ENCODE data around the gene OARD1. TPM values are rescaled to one million over a fixed set of nuclear protein-coding genes. Genes with fewer than 3 reads are reported as not detected.
A peak's percentile ranks its signal among the peaks of the same experiment; 100 is the strongest.
"Not testable (repeated sequence)": the region's sequence is repeated elsewhere in the genome, so short reads cannot be mapped to it uniquely, and the experiment has no call there.

OARD1 gene, protein sequence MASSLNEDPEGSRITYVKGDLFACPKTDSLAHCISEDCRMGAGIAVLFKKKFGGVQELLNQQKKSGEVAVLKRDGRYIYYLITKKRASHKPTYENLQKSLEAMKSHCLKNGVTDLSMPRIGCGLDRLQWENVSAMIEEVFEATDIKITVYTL
- polyA plus RNA-seq (2012; ENCODE audit: low read depth, missing spikeins), result 41.3 TPM

GRCh38 chr6:41071923-41072835 lies at the start of gene OARD1:
TSS of gene OARD1 (minus strand) at chr6:41072356. CDS start at chr6:41071634, 722 bp downstream.
- DNase-seq (ENCODE audit: insufficient read length, low spot score) (peak; percentile 70), FAIRE-seq (no peak)

GRCh38 chr6:41120058-41120457 lies 47.9 kb upstream of the OARD1 start:
- FAIRE-seq (no peak), DNase-seq (ENCODE audit: insufficient read length, low spot score) (no peak)
- TF ChIP-seq SPI1 (IDR thresholded peaks at IDR 0.05; ENCODE audit: low read depth, low read length) (no peak), PAX5 (IDR thresholded peaks at IDR 0.05; ENCODE audit: insufficient read depth, low read length, severe bottlenecking) (no peak), POLR2AphosphoS5 (IDR thresholded peaks at IDR 0.05; ENCODE audit: low read depth, low read length) (no peak), POU2F2 (IDR thresholded peaks at IDR 0.05; ENCODE audit: low read depth, low read length) (no peak), TAF1 (IDR thresholded peaks at IDR 0.05; ENCODE audit: low read depth, low read length) (no peak), POLR2A (IDR thresholded peaks at IDR 0.05; ENCODE audit: low read depth, low read length) (no peak)

More at GRCh38 chr6:41071923-41072835, at the start of gene OARD1:
- peak; percentile 37 for TF ChIP-seq POLR2A (IDR thresholded peaks at IDR 0.05; ENCODE audit: low read depth, low read length)
- TF ChIP-seq SPI1 (IDR thresholded peaks at IDR 0.05; ENCODE audit: low read depth, low read length), result no peak
- peak; percentile 72; the same call in 1 of the 2 replicates for TF ChIP-seq POLR2AphosphoS5 (IDR thresholded peaks at IDR 0.05; ENCODE audit: low read depth, low read length)
- TF ChIP-seq POU2F2 (IDR thresholded peaks at IDR 0.05; ENCODE audit: low read depth, low read length), result 0 out of 2 replicates have a peak, but pooled peaks have one; percentile 22
- TF ChIP-seq PAX5 (IDR thresholded peaks at IDR 0.05; ENCODE audit: insufficient read depth, low read length, severe bottlenecking), result no peak
- TF ChIP-seq TAF1 (IDR thresholded peaks at IDR 0.05; ENCODE audit: low read depth, low read length), result peak; percentile 49; the same call in 1 of the 2 replicates

DNA sequence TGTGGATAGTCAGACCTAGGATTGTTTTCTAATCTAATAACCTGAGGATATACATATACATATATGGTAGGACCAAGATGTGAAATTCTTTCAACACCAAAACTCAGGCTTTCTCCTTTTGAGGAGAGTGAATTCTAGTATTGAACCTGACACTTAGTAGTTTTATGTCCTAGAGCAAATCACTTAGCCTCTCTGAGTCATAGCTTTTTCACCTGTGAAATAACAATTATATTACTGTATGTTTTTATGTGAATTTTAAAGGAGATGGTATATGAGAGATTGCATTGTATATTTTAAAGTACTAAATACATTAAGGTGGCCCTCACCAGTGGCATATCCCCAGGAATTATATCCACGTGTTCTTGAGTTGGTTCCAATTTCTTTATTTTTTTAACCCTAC lies 47.4 kb upstream of the OARD1 start:
- no peak for DNase-seq (ENCODE audit: insufficient read length, low spot score)
- no peak for FAIRE-seq
- no peak for TF ChIP-seq POU2F2 (IDR thresholded peaks at IDR 0.05; ENCODE audit: low read depth, low read length)
- no peak for TF ChIP-seq TAF1 (IDR thresholded peaks at IDR 0.05; ENCODE audit: low read depth, low read length)
- no peak for TF ChIP-seq POLR2AphosphoS5 (IDR thresholded peaks at IDR 0.05; ENCODE audit: low read depth, low read length)
- no peak for TF ChIP-seq POLR2A (IDR thresholded peaks at IDR 0.05; ENCODE audit: low read depth, low read length)
- no peak for TF ChIP-seq SPI1 (IDR thresholded peaks at IDR 0.05; ENCODE audit: low read depth, low read length)
- TF ChIP-seq PAX5 (IDR thresholded peaks at IDR 0.05; ENCODE audit: insufficient read depth, low read length, severe bottlenecking), result no peak

GRCh38 chr6:41115027-41115426 lies 42.9 kb upstream of the OARD1 start:
- DNase-seq (ENCODE audit: insufficient read length, low spot score); FAIRE-seq: not testable (repeated sequence)

GRCh38 chr6:41111017-41111416 lies 38.9 kb upstream of the OARD1 start:
- no peak for FAIRE-seq
- DNase-seq (ENCODE audit: insufficient read length, low spot score), result no peak
- TF ChIP-seq TAF1 (IDR thresholded peaks at IDR 0.05; ENCODE audit: low read depth, low read length), result no peak
- TF ChIP-seq PAX5 (IDR thresholded peaks at IDR 0.05; ENCODE audit: insufficient read depth, low read length, severe bottlenecking), result no peak
- no peak for TF ChIP-seq POU2F2 (IDR thresholded peaks at IDR 0.05; ENCODE audit: low read depth, low read length)
- TF ChIP-seq POLR2AphosphoS5 (IDR thresholded peaks at IDR 0.05; ENCODE audit: low read depth, low read length), result no peak
- TF ChIP-seq POLR2A (IDR thresholded peaks at IDR 0.05; ENCODE audit: low read depth, low read length), result no peak
- TF ChIP-seq SPI1 (IDR thresholded peaks at IDR 0.05; ENCODE audit: low read depth, low read length), result no peak

DNA sequence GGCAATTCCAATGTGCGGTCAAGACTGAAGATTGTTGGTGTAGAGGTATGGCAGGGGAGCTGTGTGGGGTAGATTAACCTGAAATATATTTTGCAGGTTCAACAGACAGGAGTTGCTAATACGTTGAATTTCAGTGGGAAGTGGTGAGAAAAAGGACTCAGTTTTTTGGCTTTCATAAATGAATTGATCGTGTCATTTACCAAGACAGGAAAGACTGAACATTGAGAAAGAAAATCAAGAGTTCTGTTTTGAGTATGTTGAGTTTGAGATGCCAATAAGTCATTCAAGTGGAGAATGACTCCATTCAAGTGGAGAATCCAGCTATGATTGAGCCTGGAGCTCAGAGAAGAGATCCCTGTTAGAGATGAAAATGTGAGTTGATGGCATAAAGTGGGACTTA lies 31.7 kb upstream of the OARD1 start:
- no peak for FAIRE-seq
- TF ChIP-seq POU2F2 (IDR thresholded peaks at IDR 0.05; ENCODE audit: low read depth, low read length), result no peak
- DNase-seq (ENCODE audit: insufficient read length, low spot score), result no peak

GRCh38 chr6:41100871-41101287 lies 28.7 kb upstream of the OARD1 start:
- TF ChIP-seq POLR2A (IDR thresholded peaks at IDR 0.05; ENCODE audit: low read depth, low read length) (no peak), SPI1 (IDR thresholded peaks at IDR 0.05; ENCODE audit: low read depth, low read length) (no peak), POU2F2 (IDR thresholded peaks at IDR 0.05; ENCODE audit: low read depth, low read length) (no peak), POLR2AphosphoS5 (IDR thresholded peaks at IDR 0.05; ENCODE audit: low read depth, low read length) (no peak), PAX5 (IDR thresholded peaks at IDR 0.05; ENCODE audit: insufficient read depth, low read length, severe bottlenecking) (no peak), TAF1 (IDR thresholded peaks at IDR 0.05; ENCODE audit: low read depth, low read length) (no peak)
- DNase-seq (ENCODE audit: insufficient read length, low spot score), result no peak
- no peak for FAIRE-seq

- FAIRE-seq (no peak), DNase-seq (ENCODE audit: insufficient read length, low spot score) (no peak)
- TF ChIP-seq POLR2A (IDR thresholded peaks at IDR 0.05; ENCODE audit: low read depth, low read length), result no peak
- TF ChIP-seq PAX5 (IDR thresholded peaks at IDR 0.05; ENCODE audit: insufficient read depth, low read length, severe bottlenecking), result no peak
- no peak for TF ChIP-seq POU2F2 (IDR thresholded peaks at IDR 0.05; ENCODE audit: low read depth, low read length)
- TF ChIP-seq SPI1 (IDR thresholded peaks at IDR 0.05; ENCODE audit: low read depth, low read length), result no peak
- TF ChIP-seq POLR2AphosphoS5 (IDR thresholded peaks at IDR 0.05; ENCODE audit: low read depth, low read length), result no peak
- no peak for TF ChIP-seq TAF1 (IDR thresholded peaks at IDR 0.05; ENCODE audit: low read depth, low read length)
Observed at GRCh38 chr6:41098366-41098765, 26.2 kb upstream of the OARD1 start.

- DNase-seq (ENCODE audit: insufficient read length, low spot score) (no peak), FAIRE-seq (no peak)
- TF ChIP-seq SPI1 (IDR thresholded peaks at IDR 0.05; ENCODE audit: low read depth, low read length), result no peak
- TF ChIP-seq POLR2AphosphoS5 (IDR thresholded peaks at IDR 0.05; ENCODE audit: low read depth, low read length), result no peak
- TF ChIP-seq TAF1 (IDR thresholded peaks at IDR 0.05; ENCODE audit: low read depth, low read length), result no peak
- no peak for TF ChIP-seq PAX5 (IDR thresholded peaks at IDR 0.05; ENCODE audit: insufficient read depth, low read length, severe bottlenecking)
- no peak for TF ChIP-seq POU2F2 (IDR thresholded peaks at IDR 0.05; ENCODE audit: low read depth, low read length)
- no peak for TF ChIP-seq POLR2A (IDR thresholded peaks at IDR 0.05; ENCODE audit: low read depth, low read length)
Observed at GRCh38 chr6:41097467-41098090, 25.4 kb upstream of the OARD1 start.
